Mesodermal cell (in vitro differentiated cells): ENCODE measurements around the gene ST14.

Experiments
- H3K27ac ChIP-seq: 2 replicates; pipeline ENCODE4 v1.7.0; 2013; ENCODE audit warnings: mild to moderate bottlenecking, low read depth, low read length, moderate library complexity; ENCODE audit not compliant: severe bottlenecking
- H3K36me3 ChIP-seq: 2 replicates; pipeline ENCODE4 v1.7.1; 2013; ENCODE audit warnings: mild to moderate bottlenecking, low read length, moderate library complexity; ENCODE audit not compliant: control insufficient read depth, insufficient read depth
- H3K4me1 ChIP-seq: one replicate; pipeline ENCODE4 v1.7.1; 2013; ENCODE audit warnings: mild to moderate bottlenecking, low read length; ENCODE audit not compliant: insufficient read depth, control insufficient read depth, poor library complexity, severe bottlenecking
- H3K4me3 ChIP-seq: 2 replicates; pipeline ENCODE4 v1.7.0; 2013; ENCODE audit warnings: low read length, control low read depth, mild to moderate bottlenecking; ENCODE audit not compliant: insufficient read depth, poor library complexity, severe bottlenecking; ENCODE audit errors: extremely low read depth
- H3K9me3 ChIP-seq: 2 replicates; pipeline ENCODE4 v1.7.1; 2013; ENCODE audit warnings: mild to moderate bottlenecking, low read length, moderate library complexity; ENCODE audit not compliant: control insufficient read depth
- WGBS, 2 experiments: methylation state at CpG; one replicate each; pipeline ENCODE4 v1.1.5; 2013; ENCODE audit warnings: missing lambda C conversion rate in 2 of 2; ENCODE audit not compliant: insufficient coverage in 2 of 2; 5-methylcytosine and 5-hydroxymethylcytosine counted together

The ST14 gene

GRCh38 chr11:130178441-130179339, 19.1 kb downstream of the ST14 start:
- H3K27ac ChIP-seq: no peak overlapping the region
- no peaks in the 10 kb centered on the region for H3K9me3 ChIP-seq
- no peak overlapping the region for H3K4me3 ChIP-seq
- WGBS, 2 experiments: 91 to 92% methylated on average over 8 to 12 of the region's 16 CpGs
- H3K4me1 ChIP-seq: no peaks in the 10 kb centered on the region
- H3K36me3 ChIP-seq: no peaks in the 10 kb centered on the region

GRCh38 chr11:130179396-130180306, 20.1 kb downstream of the ST14 start:
- WGBS, 2 experiments: 91 to 95% methylated on average over 17 to 21 of the region's 21 CpGs
- H3K9me3 ChIP-seq: no peaks in the 10 kb centered on the region
- no peak overlapping the region for H3K4me3 ChIP-seq
- H3K4me1 ChIP-seq: no peaks in the 10 kb centered on the region
- H3K27ac ChIP-seq: no peak overlapping the region
- no peaks in the 10 kb centered on the region for H3K36me3 ChIP-seq

- Histone ChIP-seq H3K36me3 (no peaks in the 10 kb centered on the region), H3K27ac (no peak overlapping the region), H3K4me1 (no peaks in the 10 kb centered on the region), H3K4me3 (no peak overlapping the region), H3K9me3 (no peaks in the 10 kb centered on the region)
- 80 to 92% methylated on average over 2 of the region's 4 CpGs for WGBS, 2 experiments
These were observed 20.9 kb downstream of the ST14 start for GRCh38 chr11:130180491-130180890.

GRCh38 chr11:130180896-130181294, 21.3 kb downstream of the ST14 start:
- no peak overlapping the region for H3K27ac ChIP-seq
- no peak overlapping the region for H3K4me3 ChIP-seq
- H3K36me3 ChIP-seq: no peaks in the 10 kb centered on the region
- H3K9me3 ChIP-seq: no peaks in the 10 kb centered on the region
- H3K4me1 ChIP-seq: no peaks in the 10 kb centered on the region
- 92 to 100% methylated on average over 1 to 3 of the region's 8 CpGs for WGBS, 2 experiments

- H3K36me3 ChIP-seq: no peaks in the 10 kb centered on the region
- no peak overlapping the region for H3K27ac ChIP-seq
- H3K9me3 ChIP-seq: no peaks in the 10 kb centered on the region
- H3K4me3 ChIP-seq: no peak overlapping the region
- 84 to 96% methylated on average over 6 of the region's 11 CpGs for WGBS, 2 experiments
- no peaks in the 10 kb centered on the region for H3K4me1 ChIP-seq
These were observed 22.0 kb downstream of the ST14 start for GRCh38 chr11:130181295-130182272.

- no peaks in the 10 kb centered on the region for H3K9me3 ChIP-seq
- H3K27ac ChIP-seq: no peak overlapping the region
- H3K36me3 ChIP-seq: no peaks in the 10 kb centered on the region
- H3K4me1 ChIP-seq: no peaks in the 10 kb centered on the region
- 88 to 90% methylated on average over 9 of the region's 11 CpGs for WGBS, 2 experiments
- no peak overlapping the region for H3K4me3 ChIP-seq
These were observed 24.5 kb downstream of the ST14 start for GRCh38 chr11:130183878-130184610.

- Histone ChIP-seq H3K4me1 (no peaks in the 10 kb centered on the region), H3K4me3 (no peak overlapping the region), H3K36me3 (no peaks in the 10 kb centered on the region), H3K9me3 (no peaks in the 10 kb centered on the region), H3K27ac (no peak overlapping the region)
- 94% methylated on average over 8 to 13 of the region's 13 CpGs for WGBS, 2 experiments
These were observed 27.5 kb downstream of the ST14 start for GRCh38 chr11:130187096-130187495.

- 90 to 91% methylated on average over 10 to 14 of the region's 14 CpGs for WGBS, 2 experiments
- H3K9me3 ChIP-seq: no peaks in the 10 kb centered on the region
- no peak overlapping the region for H3K4me3 ChIP-seq
- H3K27ac ChIP-seq: no peak overlapping the region
- no peaks in the 10 kb centered on the region for H3K4me1 ChIP-seq
- no peaks in the 10 kb centered on the region for H3K36me3 ChIP-seq
These were observed 28.5 kb downstream of the ST14 start for GRCh38 chr11:130188047-130188446.

- no peak overlapping the region for H3K27ac ChIP-seq
- no peaks in the 10 kb centered on the region for H3K36me3 ChIP-seq
- H3K4me1 ChIP-seq: no peaks in the 10 kb centered on the region
- 94 to 96% methylated on average over 16 to 17 of the region's 19 CpGs for WGBS, 2 experiments
- no peaks in the 10 kb centered on the region for H3K9me3 ChIP-seq
- no peak overlapping the region for H3K4me3 ChIP-seq
These were observed 29.2 kb downstream of the ST14 start for GRCh38 chr11:130188585-130189347.
